Activated T-helper 2 cell treated with anti-CD3 and anti-CD28 coated beads, Interferon-gamma antibody, Interleukin-2, Interleukin-4, amounts not matched to agents 10 μg/mL and 5 μg/mL and 100 μg/mL, durations not matched to agents 14 hours and 24 hours and 36 hours (primary cell): ENCODE data around the gene ARV1. TPM values are rescaled to one million over a fixed set of nuclear protein-coding genes. Genes with fewer than 3 reads are reported as not detected.
A peak's percentile ranks its signal among the peaks of the same experiment; 100 is the strongest.

ENCODE experiments used
- DNase-seq: peaks from one replicate; pipeline ENCODE4 v3.0.0; 2021; ENCODE audit warnings: low spot score
- H3K27ac Mint-ChIP-seq: one replicate; pipeline ENCODE4 v1.8.0; 2021; ENCODE audit warnings: mixed read lengths
- H3K27me3 Mint-ChIP-seq: one replicate; pipeline ENCODE4 v1.8.0; 2021; ENCODE audit warnings: low read depth, mixed read lengths
- H3K36me3 Mint-ChIP-seq: one replicate; pipeline ENCODE4 v1.8.0; 2021; ENCODE audit warnings: low read depth, mixed read lengths
- H3K4me1 Mint-ChIP-seq: one replicate; pipeline ENCODE4 v1.8.0; 2021; ENCODE audit warnings: low read depth, mixed read lengths
- H3K4me3 Mint-ChIP-seq: one replicate; pipeline ENCODE4 v1.8.0; 2021; ENCODE audit warnings: low read depth, mild to moderate bottlenecking, moderate library complexity, mixed read lengths
- H3K9me3 Mint-ChIP-seq: one replicate; pipeline ENCODE4 v1.8.0; 2021; ENCODE audit warnings: mixed read lengths
- intact Hi-C: fragments of 100-400 bp; cut with micrococcal nuclease; formaldehyde crosslinking; loops from one replicate; pipeline ENCODE4 v1.15.1; 2023
- total RNA-seq: library from RNA; stranded (reverse); gene quantifications from 2 replicates; pipeline ENCODE4 v1.2.3, GENCODE V29; 2022

Gene ARV1
- total RNA-seq = 10.7 and 11.3 TPM in 2 replicates

DNA sequence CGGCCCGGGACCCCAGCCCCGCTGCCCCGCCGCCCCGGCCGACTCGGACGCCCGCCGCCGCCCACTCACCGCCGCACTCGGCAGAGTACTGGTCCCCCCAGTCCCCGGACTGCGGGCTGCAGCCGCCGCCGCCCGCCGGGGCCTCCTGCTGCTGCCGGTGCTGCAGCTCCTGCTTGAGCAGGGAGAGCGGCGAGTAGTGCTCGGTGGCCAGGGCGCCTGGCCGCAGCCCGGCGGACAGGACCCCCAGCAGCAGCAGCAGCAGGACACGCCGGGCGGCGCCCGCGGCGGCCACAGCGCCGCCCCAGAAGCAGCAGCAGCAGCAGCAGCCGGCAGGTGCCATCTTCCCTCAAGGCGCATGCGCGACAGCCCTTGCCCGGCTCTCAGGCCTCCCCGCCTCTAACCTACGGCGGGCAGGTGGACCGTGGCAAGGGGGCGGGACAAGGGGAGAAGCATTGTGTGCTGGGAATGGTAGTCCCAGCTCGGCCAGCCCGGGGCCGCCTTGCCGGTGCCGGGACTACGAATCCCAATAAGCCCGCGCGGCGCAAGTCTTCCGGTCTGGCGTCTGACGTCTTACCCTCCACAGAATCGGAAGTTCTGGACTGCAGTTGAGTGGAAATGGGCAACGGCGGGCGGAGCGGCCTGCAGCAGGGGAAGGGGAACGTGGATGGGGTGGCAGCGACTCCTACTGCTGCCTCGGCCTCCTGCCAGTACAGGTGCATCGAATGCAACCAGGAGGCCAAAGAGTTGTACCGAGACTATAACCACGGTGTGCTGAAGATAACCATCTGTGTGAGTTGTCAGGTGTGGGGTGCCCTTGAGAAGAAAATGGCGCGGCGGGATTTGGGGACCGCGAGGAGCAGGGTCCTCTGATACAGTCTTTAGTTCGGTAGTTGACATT lies at the start of gene ARV1, which contains the start of gene TTC13:
TSS of gene ARV1 (plus strand) at position 604 of the 898 bp plus-strand sequence. CDS start at position 616, 12 bp downstream.
TSS of gene TTC13 (minus strand) at position 371 of the 898 bp plus-strand sequence. CDS start at position 340, 31 bp downstream.
- Mint-ChIP-seq H3K27ac (peak within 1 kb of the TSS; percentile 93), H3K4me1 (peaks cover 41% of the 10 kb centered on the region), H3K27me3 (no peaks in the 10 kb centered on the region), H3K9me3 (no peaks in the 10 kb centered on the region), H3K36me3 (peaks cover 24% of the 10 kb centered on the region), H3K4me3 (peak within 1 kb of the TSS; percentile 98)
- peak; percentile 96 for DNase-seq
- intact Hi-C loops = loop anchor here (1.0 to 5.0 kb wide), 7 partner anchors 60 to 911 kb away; partner anchors contain the start of genes C1orf198, COG2, GALNT2 and GNPAT

DNA sequence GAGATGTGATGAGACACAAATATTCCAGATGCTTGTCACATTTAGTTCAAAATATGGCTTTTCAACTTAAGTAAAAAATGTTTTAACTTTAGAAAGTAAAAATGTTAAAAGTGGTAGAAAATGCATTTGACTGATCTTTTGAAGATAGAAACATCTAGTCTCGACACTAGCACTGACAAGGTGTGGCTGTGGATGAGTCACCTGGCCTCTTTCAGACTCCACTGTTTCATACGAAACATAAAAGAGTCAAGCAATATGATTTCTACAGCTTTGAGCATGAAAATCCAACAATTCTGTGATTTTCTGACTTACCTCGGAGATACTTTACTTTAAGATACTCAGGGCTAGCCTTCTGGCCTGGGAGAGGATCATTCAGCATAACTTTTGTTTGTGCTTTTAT lies 47.9 kb upstream of the ARV1 start:
- no peaks in the 10 kb centered on the region for H3K9me3 Mint-ChIP-seq
- no peaks in the 10 kb centered on the region for H3K27me3 Mint-ChIP-seq
- no peak for DNase-seq
- H3K36me3 Mint-ChIP-seq = peaks cover 46% of the 10 kb centered on the region
- intact Hi-C loops = no loop called here
- H3K4me3 Mint-ChIP-seq = no peak overlapping the region
- H3K27ac Mint-ChIP-seq = no peak overlapping the region
- H3K4me1 Mint-ChIP-seq = peaks cover 6% of the 10 kb centered on the region

DNA sequence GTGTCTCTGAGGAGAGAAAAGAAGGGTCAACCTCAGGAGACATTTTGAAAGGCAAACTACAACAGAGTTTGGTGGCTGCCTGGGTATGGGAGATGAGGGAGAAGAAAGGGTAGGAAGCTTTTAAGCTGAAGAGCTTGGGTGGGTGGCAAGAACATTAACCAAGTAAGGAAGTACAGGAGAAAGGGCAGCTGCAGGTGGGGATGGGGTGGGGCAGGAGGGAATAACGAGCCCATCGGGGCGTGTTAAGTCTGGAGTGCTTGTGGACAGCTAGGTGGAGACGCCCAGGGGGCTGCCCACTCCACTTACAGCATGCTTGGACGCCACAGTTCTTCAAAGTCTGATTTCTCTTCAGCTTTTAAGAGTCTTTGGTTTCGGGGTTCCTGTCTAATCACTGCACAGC lies 43.0 kb upstream of the ARV1 start:
- Mint-ChIP-seq H3K36me3 (peaks cover 50% of the 10 kb centered on the region), H3K4me1 (peaks cover 24% of the 10 kb centered on the region), H3K4me3 (no peak overlapping the region), H3K27me3 (no peaks in the 10 kb centered on the region), H3K27ac (no peak overlapping the region), H3K9me3 (no peaks in the 10 kb centered on the region)
- intact Hi-C loops = no loop called here
- no peak for DNase-seq

DNA sequence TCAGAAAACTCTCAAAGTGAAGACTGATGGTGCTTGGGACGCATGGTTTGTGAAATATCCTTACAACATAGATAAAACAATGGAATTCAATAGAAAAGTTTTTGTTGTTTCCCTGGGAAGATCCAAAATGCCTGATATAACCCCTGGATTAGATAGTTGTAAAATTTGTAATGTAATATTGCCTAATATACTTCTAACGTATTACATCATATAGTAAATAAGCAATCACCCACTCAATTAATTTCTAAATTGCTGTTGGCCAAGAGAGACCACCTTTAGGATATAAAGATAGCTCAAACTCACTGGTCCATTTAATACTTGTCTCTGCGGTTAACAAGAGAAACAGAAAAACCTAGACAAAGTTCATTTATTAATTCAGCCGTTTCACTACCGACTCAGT lies 42.4 kb upstream of the ARV1 start:
- Mint-ChIP-seq H3K27me3 (no peaks in the 10 kb centered on the region), H3K4me1 (peaks cover 19% of the 10 kb centered on the region), H3K4me3 (no peak overlapping the region), H3K9me3 (no peaks in the 10 kb centered on the region), H3K27ac (no peak overlapping the region), H3K36me3 (peaks cover 46% of the 10 kb centered on the region)
- no peak for DNase-seq
- intact Hi-C loops = no loop called here

DNA sequence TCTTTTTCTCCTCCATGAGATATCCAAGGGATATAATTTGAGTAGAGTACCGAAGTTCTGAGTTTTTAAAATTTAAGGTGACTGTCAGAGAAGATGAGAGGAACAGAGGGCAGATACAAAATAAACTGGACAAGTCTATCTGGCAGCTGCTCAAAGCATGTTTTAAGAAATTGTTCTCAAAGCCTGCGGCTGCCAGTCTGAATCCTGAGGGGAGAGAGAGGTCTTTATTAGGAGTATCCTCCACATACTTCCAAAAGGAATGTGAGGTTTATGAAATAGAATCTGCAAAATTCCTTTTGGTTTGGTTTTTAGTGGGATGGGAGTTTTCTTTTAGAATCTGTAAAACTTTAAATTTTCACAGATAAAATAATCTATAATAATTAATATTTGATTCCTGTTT lies 41.5 kb upstream of the ARV1 start:
- Mint-ChIP-seq H3K9me3 (no peaks in the 10 kb centered on the region), H3K27ac (peak overlapping the region; percentile 7), H3K36me3 (peaks cover 49% of the 10 kb centered on the region), H3K4me1 (peaks cover 22% of the 10 kb centered on the region), H3K27me3 (no peaks in the 10 kb centered on the region), H3K4me3 (no peak overlapping the region)
- intact Hi-C loops = no loop called here
- no peak for DNase-seq

DNA sequence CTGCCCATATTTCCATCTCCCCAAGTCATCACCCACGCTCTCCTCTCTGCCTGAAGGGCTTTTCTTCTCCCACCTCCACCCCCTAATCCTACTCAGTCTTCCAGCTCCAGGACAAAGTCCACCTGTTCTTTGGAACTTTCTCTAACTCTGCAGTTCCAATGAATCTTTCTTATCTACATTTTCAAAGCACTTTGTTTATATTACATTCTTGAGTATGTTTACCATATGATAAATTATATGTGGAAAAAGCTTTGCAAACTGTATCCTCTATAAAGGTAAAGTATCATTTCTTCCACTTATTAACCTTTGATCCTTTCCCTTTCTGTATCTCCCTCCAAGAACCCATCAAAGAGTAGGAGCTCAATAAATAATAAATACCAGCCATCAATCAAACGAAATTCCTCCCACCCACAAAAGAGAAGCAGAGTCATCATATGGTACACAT lies 39.9 kb upstream of the ARV1 start:
- H3K27ac Mint-ChIP-seq = peak overlapping the region; percentile 23
- no peak for DNase-seq
- no peak overlapping the region for H3K4me3 Mint-ChIP-seq
- no peaks in the 10 kb centered on the region for H3K9me3 Mint-ChIP-seq
- intact Hi-C loops = no loop called here
- peaks cover 24% of the 10 kb centered on the region for H3K4me1 Mint-ChIP-seq
- H3K27me3 Mint-ChIP-seq = no peaks in the 10 kb centered on the region
- H3K36me3 Mint-ChIP-seq = peaks cover 45% of the 10 kb centered on the region

DNA sequence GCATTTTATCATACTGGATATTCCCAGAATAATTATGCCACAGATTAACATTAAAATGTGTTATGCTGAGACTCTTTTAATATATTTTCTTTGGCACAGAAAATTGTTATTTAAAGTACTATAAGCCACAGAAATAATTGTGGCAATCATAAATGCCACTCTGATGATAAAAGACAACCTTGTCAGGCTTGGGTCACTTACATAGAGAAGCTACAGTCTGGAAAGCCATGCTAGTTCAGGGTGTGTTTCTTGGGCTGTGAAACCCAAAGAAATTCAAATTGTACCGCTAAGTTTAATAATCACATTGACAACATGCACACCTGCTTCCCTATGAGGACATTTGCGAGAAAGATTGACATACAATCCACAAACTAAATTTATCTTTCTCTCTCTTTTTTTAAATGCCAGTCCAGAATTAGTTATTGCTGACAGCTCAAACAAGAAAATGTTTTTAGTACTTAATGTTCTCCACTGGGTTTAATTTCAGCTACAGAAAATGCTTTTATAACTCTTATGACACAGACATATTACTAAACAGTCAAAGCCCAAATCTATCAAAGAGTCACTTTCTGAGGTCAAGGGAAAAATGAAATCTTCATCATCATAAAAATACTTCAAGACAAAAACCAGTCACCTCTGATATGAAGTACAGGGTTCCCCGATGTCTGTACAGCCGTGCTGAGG lies 38.9 kb upstream of the ARV1 start:
- H3K36me3 Mint-ChIP-seq = peaks cover 54% of the 10 kb centered on the region
- no peak overlapping the region for H3K27ac Mint-ChIP-seq
- intact Hi-C loops = no loop called here
- H3K4me1 Mint-ChIP-seq = peaks cover 24% of the 10 kb centered on the region
- H3K9me3 Mint-ChIP-seq = no peaks in the 10 kb centered on the region
- H3K4me3 Mint-ChIP-seq = no peak overlapping the region
- H3K27me3 Mint-ChIP-seq = no peaks in the 10 kb centered on the region
- DNase-seq = no peak

DNA sequence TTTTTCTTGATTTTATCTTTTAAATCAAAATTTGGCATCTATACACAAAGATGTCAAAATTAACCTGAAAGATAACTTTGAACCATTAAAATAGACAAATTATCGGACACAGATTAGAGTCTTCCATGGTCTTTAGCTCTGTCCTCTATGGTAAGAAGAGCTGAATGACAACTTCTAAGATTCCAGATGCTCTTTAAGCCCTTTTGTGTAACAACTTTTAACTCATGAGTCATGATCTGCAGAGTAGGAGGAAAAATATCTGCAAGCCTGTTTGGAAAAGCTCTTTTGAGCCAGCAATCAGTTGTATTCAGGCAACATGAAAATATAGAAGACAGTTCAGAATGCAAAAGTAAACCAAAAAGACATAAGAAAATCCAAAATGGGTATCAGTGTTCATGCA lies 38.0 kb upstream of the ARV1 start:
- Mint-ChIP-seq H3K9me3 (no peaks in the 10 kb centered on the region), H3K4me1 (peaks cover 24% of the 10 kb centered on the region), H3K27ac (no peak overlapping the region), H3K36me3 (peaks cover 54% of the 10 kb centered on the region), H3K27me3 (no peaks in the 10 kb centered on the region), H3K4me3 (no peak overlapping the region)
- no peak for DNase-seq
- intact Hi-C loops = no loop called here

DNA sequence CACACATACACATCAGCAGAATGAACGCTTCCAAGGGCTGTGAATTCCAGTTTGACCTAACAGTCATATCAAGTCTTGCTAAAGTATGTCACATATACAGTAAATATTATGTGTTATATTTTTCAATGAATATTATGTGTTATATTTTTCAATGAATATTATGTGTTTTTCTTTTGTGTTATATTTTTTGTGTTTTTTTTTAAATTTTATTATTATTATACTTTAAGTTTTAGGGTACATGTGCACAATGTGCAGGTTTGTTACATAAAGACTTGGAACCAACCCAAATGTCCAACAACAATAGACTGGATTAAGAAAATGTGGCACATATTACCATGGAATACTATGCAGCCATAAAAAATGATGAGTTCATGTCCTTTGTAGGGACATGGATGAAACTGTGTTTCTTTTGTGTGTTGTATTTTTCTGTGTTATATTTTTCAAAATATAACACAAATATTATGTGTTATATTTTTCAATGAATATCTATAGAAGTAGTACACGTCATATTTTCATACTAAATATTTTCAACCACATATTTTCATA lies 35.8 kb upstream of the ARV1 start:
- Mint-ChIP-seq H3K27me3 (no peaks in the 10 kb centered on the region), H3K36me3 (peaks cover 47% of the 10 kb centered on the region), H3K27ac (no peak overlapping the region), H3K4me3 (no peak overlapping the region), H3K4me1 (peaks cover 13% of the 10 kb centered on the region), H3K9me3 (no peaks in the 10 kb centered on the region)
- intact Hi-C loops = loop anchor here (2.0 kb wide), 1 partner anchor 30 kb away; no protein-coding TSS in a partner anchor
- DNase-seq = no peak

DNA sequence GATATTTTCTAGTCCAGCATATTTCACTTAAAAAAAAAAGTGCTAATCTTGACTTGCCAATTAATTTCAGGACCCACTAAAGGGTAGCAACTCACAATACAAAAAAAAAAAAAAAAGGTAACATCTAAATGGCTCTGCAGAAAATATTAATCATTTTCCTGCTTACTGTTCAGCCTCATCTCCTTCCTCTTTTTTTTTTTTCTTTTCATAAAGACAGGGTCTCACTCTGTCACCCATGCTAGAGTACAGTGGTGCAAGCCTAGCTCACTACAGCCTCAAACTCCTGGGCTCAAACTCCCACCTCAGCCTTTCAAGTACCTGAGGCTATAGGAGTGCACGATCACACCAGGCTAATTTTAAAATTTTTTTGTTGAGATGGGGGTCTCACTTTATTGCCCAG lies 30.6 kb upstream of the ARV1 start:
- intact Hi-C loops = no loop called here
- Mint-ChIP-seq H3K9me3 (no peaks in the 10 kb centered on the region), H3K36me3 (peaks cover 40% of the 10 kb centered on the region), H3K27ac (no peak overlapping the region), H3K4me1 (no peaks in the 10 kb centered on the region), H3K27me3 (no peaks in the 10 kb centered on the region), H3K4me3 (no peak overlapping the region)
- no peak for DNase-seq

DNA sequence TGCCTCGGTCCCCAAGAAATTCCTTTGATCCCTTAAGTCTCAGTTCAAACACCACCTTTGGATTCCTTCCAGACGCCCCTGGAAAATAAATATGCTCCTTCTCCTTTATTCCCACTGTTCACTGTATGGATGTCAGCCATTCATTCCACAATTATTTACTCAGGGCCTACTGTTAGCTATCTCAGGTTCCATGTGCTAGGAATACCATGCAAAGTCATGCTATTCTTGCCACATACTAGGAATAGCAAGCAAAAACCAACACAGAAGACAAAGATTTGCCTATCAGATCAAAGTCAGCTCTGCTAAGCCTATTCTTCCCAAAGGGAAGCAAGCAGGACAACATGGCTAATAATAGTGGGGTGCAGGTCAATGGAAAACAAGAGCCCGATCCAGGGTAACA lies 30.0 kb upstream of the ARV1 start:
- Mint-ChIP-seq H3K27ac (no peak overlapping the region), H3K4me3 (no peak overlapping the region), H3K4me1 (no peaks in the 10 kb centered on the region), H3K9me3 (no peaks in the 10 kb centered on the region), H3K27me3 (no peaks in the 10 kb centered on the region), H3K36me3 (peaks cover 43% of the 10 kb centered on the region)
- no peak for DNase-seq
- intact Hi-C loops = no loop called here

DNA sequence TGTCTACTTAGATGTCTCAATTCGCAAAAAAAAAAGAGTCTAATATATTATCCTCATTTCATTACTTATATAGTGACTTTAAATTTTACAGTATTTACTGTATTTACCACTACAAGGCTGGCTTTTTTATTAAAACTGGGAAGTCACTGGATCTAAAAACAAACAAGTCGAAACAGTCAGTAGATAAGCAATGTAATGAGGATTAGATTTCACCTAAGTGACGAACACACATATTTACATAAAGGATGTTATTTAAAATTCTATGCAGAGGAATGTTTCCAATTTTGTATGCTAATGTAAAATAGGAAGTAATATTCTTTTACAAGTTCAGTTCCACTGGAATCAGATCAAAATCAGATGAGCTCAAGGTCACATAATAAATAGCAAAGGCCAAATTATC lies 28.5 kb upstream of the ARV1 start:
- H3K27ac Mint-ChIP-seq = no peak overlapping the region
- no peaks in the 10 kb centered on the region for H3K4me1 Mint-ChIP-seq
- intact Hi-C loops = no loop called here
- DNase-seq = no peak
- H3K4me3 Mint-ChIP-seq = no peak overlapping the region
- no peaks in the 10 kb centered on the region for H3K27me3 Mint-ChIP-seq
- no peaks in the 10 kb centered on the region for H3K9me3 Mint-ChIP-seq
- peaks cover 37% of the 10 kb centered on the region for H3K36me3 Mint-ChIP-seq

DNA sequence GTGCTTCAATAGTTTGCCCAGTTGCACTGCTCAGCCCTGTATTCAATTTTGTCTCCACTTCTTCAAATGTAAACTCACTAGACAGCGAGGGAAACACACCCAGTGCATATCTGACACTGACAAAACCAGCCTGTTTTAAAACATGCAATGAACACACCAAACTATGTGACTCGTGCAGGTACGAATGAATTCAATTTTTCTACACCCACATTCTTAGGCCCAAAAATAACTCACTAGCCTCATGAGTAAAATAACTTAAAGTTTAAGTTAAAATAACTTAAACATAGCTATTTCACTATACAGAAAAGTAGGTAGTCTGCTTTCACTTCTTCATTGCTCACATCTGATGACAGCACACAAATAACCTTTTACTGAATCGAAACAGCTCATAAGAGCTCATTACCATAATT lies 21.3 kb upstream of the ARV1 start:
- no peaks in the 10 kb centered on the region for H3K27me3 Mint-ChIP-seq
- H3K4me1 Mint-ChIP-seq = no peaks in the 10 kb centered on the region
- no peak overlapping the region for H3K27ac Mint-ChIP-seq
- DNase-seq = no peak
- H3K9me3 Mint-ChIP-seq = no peaks in the 10 kb centered on the region
- intact Hi-C loops = no loop called here
- peaks cover 55% of the 10 kb centered on the region for H3K36me3 Mint-ChIP-seq
- H3K4me3 Mint-ChIP-seq = no peak overlapping the region
